HEK293T (cell line): ENCODE data around the gene TMEM91.

ENCODE experiments used
- CTBP1 ChIP-seq: fragments of 450-650 bp; IDR thresholded peaks from 2 replicates; pipeline ENCODE4 v1.6.1; 2016; ENCODE audit warnings: borderline replicate concordance
- FOXA1 ChIP-seq: fragments of 450-650 bp; IDR thresholded peaks from 2 replicates; pipeline ENCODE4 v1.6.1; 2016; ENCODE audit warnings: mild to moderate bottlenecking

DNA sequence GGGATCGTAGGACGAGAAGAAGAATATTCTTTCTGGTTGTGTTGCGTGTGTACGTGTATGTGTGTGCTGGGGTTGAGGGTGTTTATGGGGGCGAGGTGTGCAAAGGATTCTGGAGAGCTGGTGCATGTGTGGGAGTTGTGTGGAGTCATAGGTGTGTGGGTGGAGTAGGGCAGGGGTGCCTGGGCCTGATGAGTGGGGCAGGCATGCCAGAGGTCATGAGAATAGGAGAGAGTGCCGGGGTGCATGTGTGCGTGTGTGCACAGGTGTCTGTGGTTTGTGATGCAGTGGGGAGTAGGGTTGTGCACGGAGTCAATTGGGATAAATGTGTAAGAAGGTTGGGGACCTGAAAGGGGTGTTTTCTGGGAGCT lies 649 bp downstream of the TMEM91 start:
- TF ChIP-seq CTBP1, result no peak
- no peak for TF ChIP-seq FOXA1
